HCT116 (cell line): ENCODE results near the gene SORCS2. TPM values are rescaled to one million over a fixed set of nuclear protein-coding genes. Genes with fewer than 3 reads are reported as not detected.

Source experiments
- ATAC-seq: fragments of 200-7000 bp; cut with Tn5 transposase; 2 replicates; pipeline ENCODE4 v1.9.1; 2020; ENCODE audit warnings: mild to moderate bottlenecking, moderate library complexity
- BruUV-seq: library from RNA; stranded (reverse); fragments of 400-500 nt; replicated peaks from 2 replicates; lab custom pipeline; 2021; lab: Mats Ljungman, UMichigan
- CTCF ChIA-PET: fragments of 300-600 bp; sonication (Branson Sonifier 250); formaldehyde crosslinking; loops from one replicate; lab custom pipeline; 2021; ENCODE audit warnings: antibody characterized with exemption; lab: Charles Lee
- POLR2A ChIA-PET: fragments of 300-600, 350-600 bp; sonication (Branson Sonifier 250); formaldehyde crosslinking; loops from one replicate; lab custom pipeline; 2021; ENCODE audit warnings: antibody characterized with exemption; lab: Charles Lee
- RAD21 ChIA-PET, 2 experiments: fragments of 300-600 bp; sonication (Branson Sonifier 250); formaldehyde crosslinking; loops; one replicate each; lab custom pipeline; 2023; ENCODE audit warnings: low total read pairs in 2 of 2; ENCODE audit not compliant: uncharacterized antibody in 2 of 2, unreplicated experiment in 2 of 2, low non-redundant PET in 1 of 2; lab: Charles Lee
- DNase-seq: peaks from one replicate; pipeline ENCODE4 v3.0.0-alpha.2; 2010; ENCODE audit warnings: low read depth, low spot score
- H2AFZ ChIP-seq: fragments of 200-600 bp; shearing (Covaris generic), sonication (generic); 2 replicates; pipeline ENCODE4 v1.6.1; 2017; ENCODE audit warnings: low read depth, mixed run types, mixed read lengths, antibody characterized with exemption, low read length; ENCODE audit not compliant: poor library complexity, severe bottlenecking
- H3K27ac ChIP-seq: 2 replicates; pipeline ENCODE4 v1.5.1; 2012; ENCODE audit warnings: low read depth, low read length
- H3K27me3 ChIP-seq: fragments of 200-600 bp; sonication (generic); 2 replicates; pipeline ENCODE4 v1.6.1; 2016; ENCODE audit warnings: mixed run types, low read length, mixed read lengths; ENCODE audit not compliant: insufficient read depth
- H3K36me3 ChIP-seq, 2 experiments: fragments of 200-500 bp in 1 of 2; fragments of 200-600 bp in 1 of 2; sonication (Bioruptor generic) in 1 of 2; sonication (generic) in 1 of 2; 2 replicates each; pipeline versions ENCODE4 v1.5.1 to v1.6.1; 2014 to 2016; ENCODE audit warnings: low read length in 2 of 2, inconsistent platforms in 1 of 2, mixed read lengths in 1 of 2, mixed run types in 1 of 2; ENCODE audit not compliant: insufficient read depth in 2 of 2, control insufficient read depth in 1 of 2
- H3K4me1 ChIP-seq, 2 experiments: fragments of 200-600 bp in 1 of 2; sonication (generic) in 1 of 2; 2 replicates each; pipeline versions ENCODE4 v1.5.1 to v1.6.1; 2012 to 2017; ENCODE audit warnings: low read length in 2 of 2, inconsistent platforms in 1 of 2, mild to moderate bottlenecking in 1 of 2, mixed read lengths in 1 of 2, mixed run types in 1 of 2, moderate library complexity in 1 of 2; ENCODE audit not compliant: insufficient read depth in 2 of 2, control insufficient read depth in 1 of 2
- H3K4me2 ChIP-seq: fragments of 200-600 bp; sonication (generic); 2 replicates; pipeline ENCODE4 v1.6.1; 2017; ENCODE audit warnings: mixed run types, low read length, mixed read lengths
- H3K4me3 ChIP-seq, 2 experiments: fragments of 200-600 bp in 1 of 2; sonication (generic) in 1 of 2; replicated peaks in 1 of 2; 2 replicates each; pipeline ENCODE4 v1.5.1; 2011 to 2016; ENCODE audit warnings: low read length in 2 of 2, control low read depth in 1 of 2, low read depth in 1 of 2, mild to moderate bottlenecking in 1 of 2, mixed read lengths in 1 of 2, mixed run types in 1 of 2
- H3K79me2 ChIP-seq: fragments of 200-600 bp; sonication (generic); 2 replicates; pipeline ENCODE4 v1.6.1; 2017; ENCODE audit warnings: mild to moderate bottlenecking, mixed run types, low read length, moderate library complexity, mixed read lengths; ENCODE audit not compliant: insufficient read depth
- H3K9ac ChIP-seq: fragments of 200-600 bp; sonication (generic); 2 replicates; pipeline ENCODE4 v1.6.1; 2016; ENCODE audit warnings: low read length, mixed read lengths
- H3K9me2 ChIP-seq: fragments of 200-600 bp; sonication (generic), shearing (Covaris generic); 2 replicates; pipeline ENCODE4 v1.6.1; 2017; ENCODE audit warnings: mixed run types, mild to moderate bottlenecking, moderate library complexity; ENCODE audit not compliant: insufficient read depth
- H3K9me3 ChIP-seq, 2 experiments: fragments of 200-500 bp in 1 of 2; fragments of 200-600 bp in 1 of 2; sonication (Bioruptor generic) in 1 of 2; sonication (generic) in 1 of 2; 2 replicates each; pipeline ENCODE4 v1.6.1; 2014 to 2017; ENCODE audit warnings: low read length in 2 of 2, mixed read lengths in 2 of 2, inconsistent platforms in 1 of 2, low read depth in 1 of 2, mild to moderate bottlenecking in 1 of 2, mixed run types in 1 of 2, moderate library complexity in 1 of 2; ENCODE audit not compliant: control insufficient read depth in 1 of 2, insufficient read depth in 1 of 2
- H4K20me1 ChIP-seq: fragments of 200-600 bp; sonication (generic), shearing (Covaris generic); 2 replicates; pipeline ENCODE4 v1.6.1; 2017; ENCODE audit warnings: mixed run types, mild to moderate bottlenecking, moderate library complexity; ENCODE audit not compliant: insufficient read depth
- ATF3 ChIP-seq: IDR thresholded peaks from 2 replicates; pipeline ENCODE4 v1.6.1; 2012
- EGR1 ChIP-seq: IDR thresholded peaks from 2 replicates; pipeline ENCODE4 v1.6.1; 2012; ENCODE audit warnings: low read depth
- EZH2phosphoT487 ChIP-seq: fragments of 200-600 bp; IDR thresholded peaks from 2 replicates; pipeline ENCODE4 v1.6.1; 2018; ENCODE audit warnings: antibody characterized with exemption, borderline replicate concordance
- FOSL1 ChIP-seq: IDR thresholded peaks from 2 replicates; pipeline ENCODE4 v1.6.1; 2012; ENCODE audit warnings: low read depth
- POLR2AphosphoS5 ChIP-seq: IDR thresholded peaks from 2 replicates; pipeline ENCODE4 v1.6.1; 2011; ENCODE audit warnings: mild to moderate bottlenecking, low read depth, low read length, moderate library complexity
- SP1 ChIP-seq: IDR thresholded peaks from 2 replicates; pipeline ENCODE4 v1.6.1; 2012; ENCODE audit warnings: low read depth
- SRF ChIP-seq: IDR thresholded peaks from 2 replicates; pipeline ENCODE4 v1.6.1; 2012; ENCODE audit warnings: low read depth
- TCF7L2 ChIP-seq: IDR thresholded peaks from 2 replicates; pipeline ENCODE4 v1.7.0; 2011; ENCODE audit warnings: borderline replicate concordance, inconsistent platforms; ENCODE audit not compliant: insufficient read depth, insufficient read length; ENCODE audit errors: extremely low read depth
- YY1 ChIP-seq: IDR thresholded peaks from 2 replicates; pipeline ENCODE4 v1.6.1; 2011; ENCODE audit warnings: low read length, low read depth, moderate library complexity, mild to moderate bottlenecking; ENCODE audit not compliant: insufficient replicate concordance; ENCODE audit errors: extremely low read depth
- ZBTB33 ChIP-seq: IDR thresholded peaks from 2 replicates; pipeline ENCODE4 v1.6.1; 2011; ENCODE audit warnings: mild to moderate bottlenecking, low read length, moderate library complexity; ENCODE audit not compliant: insufficient replicate concordance; ENCODE audit errors: extremely low read depth
- ZFX ChIP-seq: fragments of 450-650 bp; IDR thresholded peaks from 2 replicates; pipeline ENCODE4 v1.6.1; 2017
- intact Hi-C: fragments of 100-400 bp; cut with micrococcal nuclease; formaldehyde crosslinking; loops from 2 replicates; pipeline ENCODE4 v1.10.0; 2022
- total RNA-seq: library from RNA; stranded (reverse); gene quantifications from one replicate; pipeline ENCODE4 v1.2.1, GENCODE V29; 2021; ENCODE audit not compliant: unreplicated experiment

Gene SORCS2
- total RNA-seq, 1 experiment from 2014 or later: 0.37 TPM

- Histone ChIP-seq H2AFZ (no peak overlapping the region), H3K4me2 (no peak overlapping the region), H3K9me3 (peaks cover 0 to 4% of the 10 kb centered on the region in 2 experiments; a peak in 1 of 4 replicates)
- TF ChIP-seq EZH2phosphoT487 (no peak), SP1 (no peak), YY1 (no peak), FOSL1 (no peak), ZBTB33 (no peak), ATF3 (no peak), POLR2AphosphoS5 (no peak), ZFX (no peak), EGR1 (no peak), SRF (no peak), TCF7L2 (no peak)
- TF ChIP-seq, all 23 proteins: peak for 0
- CTCF ChIA-PET: no interaction called here
- no peak for ATAC-seq
- intact Hi-C loops: no loop called here
- no peaks in the 10 kb centered on the region for H3K9me2 ChIP-seq
- no peak for DNase-seq
- no peaks in the 10 kb centered on the region for H3K4me1 ChIP-seq
- no peaks in the 10 kb centered on the region for H3K27me3 ChIP-seq
- H3K9ac ChIP-seq: no peak overlapping the region
- BruUV-seq: no TSS peak
- POLR2A ChIA-PET: no interaction called here
- no peaks in the 10 kb centered on the region for H4K20me1 ChIP-seq
- H3K79me2 ChIP-seq: no peaks in the 10 kb centered on the region
- RAD21 ChIA-PET: no interaction called here
- H3K27ac ChIP-seq: no peak overlapping the region
- H3K4me3 ChIP-seq: no peak overlapping the region
- H3K36me3 ChIP-seq: no peaks in the 10 kb centered on the region
These were observed 219.7 kb downstream of the SORCS2 start for GRCh38 chr4:7411896-7412553.
